ENCODE results near the gene HELZ. TPM values are rescaled to one million over a fixed set of nuclear protein-coding genes. Genes with fewer than 3 reads are reported as not detected.

HELZ gene
- polyA plus RNA-seq, 1 of the 3 experiments (the other 2 are of a cell fraction): 4.3 TPM

DNA sequence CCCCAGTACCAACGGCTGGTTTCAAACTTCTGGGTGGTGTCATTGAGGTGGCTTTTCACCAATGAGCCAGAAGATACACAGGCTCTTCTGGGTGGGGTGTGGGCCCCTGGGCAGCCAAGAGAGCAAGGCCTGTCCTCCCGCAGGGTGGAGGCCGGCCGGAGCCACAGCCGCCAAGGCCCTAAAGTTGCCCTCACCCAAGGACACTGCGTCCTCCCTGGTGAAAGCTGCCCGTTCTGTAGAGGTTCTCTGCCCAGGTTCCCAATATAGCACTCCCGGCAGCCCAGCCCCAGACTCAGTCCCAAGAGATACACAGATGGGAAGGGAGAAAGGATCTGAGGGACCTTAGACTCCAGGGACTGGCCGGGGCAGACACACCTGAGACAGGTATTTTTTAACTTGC, 211.4 kb downstream of the HELZ start:
- no peaks in the 10 kb centered on the region for H3K79me2 ChIP-seq (ENCODE audit: insufficient read depth)
- no peak overlapping the region for H3K9ac ChIP-seq
- H3K9me2 ChIP-seq: no peaks in the 10 kb centered on the region
- CTCF ChIA-PET: interaction anchor here (1.3 kb wide), 1 partner anchor 12 kb away, joined by 3 read pairs; no protein-coding TSS in a partner anchor
- H3K36me3 ChIP-seq (replicated peaks in 1 of 2; ENCODE audit: control insufficient read depth in 1 of 2, insufficient read depth in 2 of 2, low read length in 1 of 2): no peaks in the 10 kb centered on the region
- WGBS (ENCODE audit: low lambda C conversion rate): 84% methylated on average over 6 of the region's 9 CpGs
- POLR2A ChIA-PET: no interaction called here
- H2AFZ ChIP-seq (ENCODE audit: low read depth): no peak overlapping the region
- H4K20me1 ChIP-seq (ENCODE audit: insufficient read depth): no peaks in the 10 kb centered on the region
- no peak overlapping the region for H3K27ac ChIP-seq (ENCODE audit: low read depth in 2 of 2, low read length in 1 of 2)
- H3F3A ChIP-seq (replicated peaks; ENCODE audit: insufficient read depth): no peaks in the 10 kb centered on the region
- H3K27me3 ChIP-seq (ENCODE audit: insufficient read depth): no peaks in the 10 kb centered on the region
- no peak for TF ChIP-seq RCOR1 (IDR thresholded peaks at IDR 0.05; ENCODE audit: low read length)
- TF ChIP-seq, protein P1, sequence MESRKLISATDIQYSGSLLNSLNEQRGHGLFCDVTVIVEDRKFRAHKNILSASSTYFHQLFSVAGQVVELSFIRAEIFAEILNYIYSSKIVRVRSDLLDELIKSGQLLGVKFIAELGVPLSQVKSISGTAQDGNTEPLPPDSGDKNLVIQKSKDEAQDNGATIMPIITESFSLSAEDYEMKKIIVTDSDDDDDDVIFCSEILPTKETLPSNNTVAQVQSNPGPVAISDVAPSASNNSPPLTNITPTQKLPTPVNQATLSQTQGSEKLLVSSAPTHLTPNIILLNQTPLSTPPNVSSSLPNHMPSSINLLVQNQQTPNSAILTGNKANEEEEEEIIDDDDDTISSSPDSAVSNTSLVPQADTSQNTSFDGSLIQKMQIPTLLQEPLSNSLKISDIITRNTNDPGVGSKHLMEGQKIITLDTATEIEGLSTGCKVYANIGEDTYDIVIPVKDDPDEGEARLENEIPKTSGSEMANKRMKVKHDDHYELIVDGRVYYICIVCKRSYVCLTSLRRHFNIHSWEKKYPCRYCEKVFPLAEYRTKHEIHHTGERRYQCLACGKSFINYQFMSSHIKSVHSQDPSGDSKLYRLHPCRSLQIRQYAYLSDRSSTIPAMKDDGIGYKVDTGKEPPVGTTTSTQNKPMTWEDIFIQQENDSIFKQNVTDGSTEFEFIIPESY (IDR thresholded peaks at IDR 0.05; ENCODE audit: borderline replicate concordance, low read depth): no peak
- no peak for TF ChIP-seq RAD21 (IDR thresholded peaks at IDR 0.05; ENCODE audit: low read length)
- no peak for TF ChIP-seq FOSL2 (IDR thresholded peaks at IDR 0.05; ENCODE audit: borderline replicate concordance, low read depth)
- no peak for TF ChIP-seq POLR2AphosphoS5 (IDR thresholded peaks at IDR 0.05; ENCODE audit: low read depth, low read length)
- no peak for TF ChIP-seq MEF2A (IDR thresholded peaks at IDR 0.05; ENCODE audit: borderline replicate concordance, low read depth)
- TF ChIP-seq EP300 (IDR thresholded peaks at IDR 0.05; ENCODE audit: borderline replicate concordance in 1 of 2, low read depth in 1 of 2, low read length in 1 of 2): no peak
- TF ChIP-seq, protein P2, sequence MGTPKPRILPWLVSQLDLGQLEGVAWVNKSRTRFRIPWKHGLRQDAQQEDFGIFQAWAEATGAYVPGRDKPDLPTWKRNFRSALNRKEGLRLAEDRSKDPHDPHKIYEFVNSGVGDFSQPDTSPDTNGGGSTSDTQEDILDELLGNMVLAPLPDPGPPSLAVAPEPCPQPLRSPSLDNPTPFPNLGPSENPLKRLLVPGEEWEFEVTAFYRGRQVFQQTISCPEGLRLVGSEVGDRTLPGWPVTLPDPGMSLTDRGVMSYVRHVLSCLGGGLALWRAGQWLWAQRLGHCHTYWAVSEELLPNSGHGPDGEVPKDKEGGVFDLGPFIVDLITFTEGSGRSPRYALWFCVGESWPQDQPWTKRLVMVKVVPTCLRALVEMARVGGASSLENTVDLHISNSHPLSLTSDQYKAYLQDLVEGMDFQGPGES (IDR thresholded peaks at IDR 0.05; ENCODE audit: low read depth, low read length): no peak
- H3K4me3 ChIP-seq (ENCODE audit: low read depth in 2 of 2, low read length in 1 of 2): no peak overlapping the region
- H3K4me2 ChIP-seq: no peak overlapping the region
- no peaks in the 10 kb centered on the region for H3K4me1 ChIP-seq (ENCODE audit: control insufficient read depth in 1 of 2, insufficient read depth in 2 of 2, low read depth in 1 of 2, low read length in 1 of 2)
- no peaks in the 10 kb centered on the region for H3K9me3 ChIP-seq
- DNase-seq: no peak

DNA sequence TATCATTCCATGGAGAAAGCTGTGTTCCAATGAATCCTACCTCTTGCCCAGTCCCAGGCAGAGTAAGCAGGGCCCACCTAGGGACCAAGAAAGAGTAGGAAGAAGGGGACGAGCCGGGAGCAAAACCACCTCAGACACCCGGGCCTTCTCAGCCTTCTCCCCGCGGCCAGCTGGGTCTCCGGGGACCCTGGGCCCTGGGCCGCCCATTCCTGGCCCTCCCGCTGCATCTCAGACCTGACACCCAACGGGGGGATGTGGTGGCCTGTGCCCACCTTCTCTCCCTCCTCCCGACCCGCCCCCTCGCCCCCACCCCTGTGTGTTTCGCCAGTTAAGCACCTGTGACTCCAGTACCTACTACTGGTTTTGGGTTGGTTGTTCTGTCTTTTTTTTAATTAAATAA, 212.0 kb downstream of the HELZ start:
- Histone ChIP-seq H3K36me3 (replicated peaks in 1 of 2; ENCODE audit: control insufficient read depth in 1 of 2, insufficient read depth in 2 of 2, low read length in 1 of 2) (no peaks in the 10 kb centered on the region), H3K27ac (ENCODE audit: low read depth in 2 of 2, low read length in 1 of 2) (no peak overlapping the region), H4K20me1 (ENCODE audit: insufficient read depth) (no peaks in the 10 kb centered on the region), H3K4me2 (no peak overlapping the region), H3K4me1 (ENCODE audit: control insufficient read depth in 1 of 2, insufficient read depth in 2 of 2, low read depth in 1 of 2, low read length in 1 of 2) (no peaks in the 10 kb centered on the region), H2AFZ (ENCODE audit: low read depth) (no peak overlapping the region), H3K9ac (no peak overlapping the region), H3K9me2 (no peaks in the 10 kb centered on the region), H3K9me3 (no peaks in the 10 kb centered on the region), H3F3A (replicated peaks; ENCODE audit: insufficient read depth) (no peaks in the 10 kb centered on the region), H3K4me3 (ENCODE audit: low read depth in 2 of 2, low read length in 1 of 2) (no peak overlapping the region), H3K79me2 (ENCODE audit: insufficient read depth) (no peaks in the 10 kb centered on the region), H3K27me3 (ENCODE audit: insufficient read depth) (no peaks in the 10 kb centered on the region)
- WGBS (ENCODE audit: low lambda C conversion rate): 79% methylated on average over 13 of the region's 13 CpGs
- no peak for DNase-seq
- ChIA-PET POLR2A (no interaction called here), CTCF (interaction anchor here (0.8 to 1.4 kb wide), 4 partner anchors 8 to 43 kb away, joined by 3 read pairs; no protein-coding TSS in a partner anchor)
- TF ChIP-seq NRF1 (IDR thresholded peaks at IDR 0.05; ENCODE audit: low read depth, low read length) (no peak), RXRA (IDR thresholded peaks at IDR 0.05; ENCODE audit: borderline replicate concordance, low read depth) (no peak), MEF2A (IDR thresholded peaks at IDR 0.05; ENCODE audit: borderline replicate concordance, low read depth) (no peak), FOXJ3 (CRISPR knock-in tag; IDR thresholded peaks at IDR 0.05) (no peak), CHD2 (IDR thresholded peaks at IDR 0.05; ENCODE audit: low read length, partially characterized antibody) (no peak)
- TF ChIP-seq, protein P3, sequence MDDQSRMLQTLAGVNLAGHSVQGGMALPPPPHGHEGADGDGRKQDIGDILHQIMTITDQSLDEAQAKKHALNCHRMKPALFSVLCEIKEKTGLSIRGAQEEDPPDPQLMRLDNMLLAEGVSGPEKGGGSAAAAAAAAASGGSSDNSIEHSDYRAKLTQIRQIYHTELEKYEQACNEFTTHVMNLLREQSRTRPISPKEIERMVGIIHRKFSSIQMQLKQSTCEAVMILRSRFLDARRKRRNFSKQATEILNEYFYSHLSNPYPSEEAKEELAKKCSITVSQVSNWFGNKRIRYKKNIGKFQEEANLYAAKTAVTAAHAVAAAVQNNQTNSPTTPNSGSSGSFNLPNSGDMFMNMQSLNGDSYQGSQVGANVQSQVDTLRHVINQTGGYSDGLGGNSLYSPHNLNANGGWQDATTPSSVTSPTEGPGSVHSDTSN (IDR thresholded peaks at IDR 0.05): no peak
- TF ChIP-seq, protein P4, sequence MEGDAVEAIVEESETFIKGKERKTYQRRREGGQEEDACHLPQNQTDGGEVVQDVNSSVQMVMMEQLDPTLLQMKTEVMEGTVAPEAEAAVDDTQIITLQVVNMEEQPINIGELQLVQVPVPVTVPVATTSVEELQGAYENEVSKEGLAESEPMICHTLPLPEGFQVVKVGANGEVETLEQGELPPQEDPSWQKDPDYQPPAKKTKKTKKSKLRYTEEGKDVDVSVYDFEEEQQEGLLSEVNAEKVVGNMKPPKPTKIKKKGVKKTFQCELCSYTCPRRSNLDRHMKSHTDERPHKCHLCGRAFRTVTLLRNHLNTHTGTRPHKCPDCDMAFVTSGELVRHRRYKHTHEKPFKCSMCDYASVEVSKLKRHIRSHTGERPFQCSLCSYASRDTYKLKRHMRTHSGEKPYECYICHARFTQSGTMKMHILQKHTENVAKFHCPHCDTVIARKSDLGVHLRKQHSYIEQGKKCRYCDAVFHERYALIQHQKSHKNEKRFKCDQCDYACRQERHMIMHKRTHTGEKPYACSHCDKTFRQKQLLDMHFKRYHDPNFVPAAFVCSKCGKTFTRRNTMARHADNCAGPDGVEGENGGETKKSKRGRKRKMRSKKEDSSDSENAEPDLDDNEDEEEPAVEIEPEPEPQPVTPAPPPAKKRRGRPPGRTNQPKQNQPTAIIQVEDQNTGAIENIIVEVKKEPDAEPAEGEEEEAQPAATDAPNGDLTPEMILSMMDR (IDR thresholded peaks at IDR 0.05): no peak
- TF ChIP-seq, protein P1 (IDR thresholded peaks at IDR 0.05; ENCODE audit: borderline replicate concordance, low read depth): no peak
- TF ChIP-seq, protein P5, sequence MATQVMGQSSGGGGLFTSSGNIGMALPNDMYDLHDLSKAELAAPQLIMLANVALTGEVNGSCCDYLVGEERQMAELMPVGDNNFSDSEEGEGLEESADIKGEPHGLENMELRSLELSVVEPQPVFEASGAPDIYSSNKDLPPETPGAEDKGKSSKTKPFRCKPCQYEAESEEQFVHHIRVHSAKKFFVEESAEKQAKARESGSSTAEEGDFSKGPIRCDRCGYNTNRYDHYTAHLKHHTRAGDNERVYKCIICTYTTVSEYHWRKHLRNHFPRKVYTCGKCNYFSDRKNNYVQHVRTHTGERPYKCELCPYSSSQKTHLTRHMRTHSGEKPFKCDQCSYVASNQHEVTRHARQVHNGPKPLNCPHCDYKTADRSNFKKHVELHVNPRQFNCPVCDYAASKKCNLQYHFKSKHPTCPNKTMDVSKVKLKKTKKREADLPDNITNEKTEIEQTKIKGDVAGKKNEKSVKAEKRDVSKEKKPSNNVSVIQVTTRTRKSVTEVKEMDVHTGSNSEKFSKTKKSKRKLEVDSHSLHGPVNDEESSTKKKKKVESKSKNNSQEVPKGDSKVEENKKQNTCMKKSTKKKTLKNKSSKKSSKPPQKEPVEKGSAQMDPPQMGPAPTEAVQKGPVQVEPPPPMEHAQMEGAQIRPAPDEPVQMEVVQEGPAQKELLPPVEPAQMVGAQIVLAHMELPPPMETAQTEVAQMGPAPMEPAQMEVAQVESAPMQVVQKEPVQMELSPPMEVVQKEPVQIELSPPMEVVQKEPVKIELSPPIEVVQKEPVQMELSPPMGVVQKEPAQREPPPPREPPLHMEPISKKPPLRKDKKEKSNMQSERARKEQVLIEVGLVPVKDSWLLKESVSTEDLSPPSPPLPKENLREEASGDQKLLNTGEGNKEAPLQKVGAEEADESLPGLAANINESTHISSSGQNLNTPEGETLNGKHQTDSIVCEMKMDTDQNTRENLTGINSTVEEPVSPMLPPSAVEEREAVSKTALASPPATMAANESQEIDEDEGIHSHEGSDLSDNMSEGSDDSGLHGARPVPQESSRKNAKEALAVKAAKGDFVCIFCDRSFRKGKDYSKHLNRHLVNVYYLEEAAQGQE (IDR thresholded peaks at IDR 0.05; ENCODE audit: low read depth, low read length): no peak
